HepG2 (cell line): ENCODE data around the gene RAD9A. TPM values are rescaled to one million over a fixed set of nuclear protein-coding genes. Genes with fewer than 3 reads are reported as not detected.

Experiments
- ARNTL ChIP-seq: sonication (generic); formaldehyde crosslinking; IDR thresholded peaks from 2 replicates; pipeline ENCODE4 v1.4.0; 2020; ENCODE audit warnings: mild to moderate bottlenecking, missing genetic modification reagents
- EP300 ChIP-seq, 3 experiments: sonication (generic) in 1 of 3; formaldehyde crosslinking in 1 of 3; IDR thresholded peaks; 2 replicates each; pipeline versions ENCODE4 v1.5.1 to v1.6.1; 2011 to 2020; ENCODE audit warnings: low read depth in 2 of 3, low read length in 2 of 3, borderline replicate concordance in 1 of 3, improper control_type of control experiment in 1 of 3, mild to moderate bottlenecking in 1 of 3, missing genetic modification reagents in 1 of 3, moderate library complexity in 1 of 3
- KDM4B ChIP-seq: sonication (generic); formaldehyde crosslinking; IDR thresholded peaks from 2 replicates; pipeline ENCODE4 v1.4.0; 2020; ENCODE audit warnings: missing genetic modification reagents
- LBX2 ChIP-seq: sonication (generic); formaldehyde crosslinking; IDR thresholded peaks from 2 replicates; pipeline ENCODE4 v1.5.0; 2020; ENCODE audit warnings: missing genetic modification reagents, mild to moderate bottlenecking, borderline replicate concordance
- MLLT10 ChIP-seq: sonication (generic); formaldehyde crosslinking; IDR thresholded peaks from 2 replicates; pipeline ENCODE4 v1.4.0; 2020; ENCODE audit warnings: missing genetic modification reagents
- MXD4 ChIP-seq: IDR thresholded peaks from 2 replicates; pipeline ENCODE4 v1.6.1; 2016; ENCODE audit warnings: mild to moderate bottlenecking, missing biosample characterization, missing genetic modification reagents
- MYC ChIP-seq: sonication (generic); formaldehyde crosslinking; IDR thresholded peaks from 2 replicates; pipeline ENCODE4 v1.9.0; 2021; ENCODE audit warnings: missing genetic modification reagents, borderline replicate concordance
- PHF20 ChIP-seq: sonication (generic); formaldehyde crosslinking; IDR thresholded peaks from 2 replicates; pipeline ENCODE4 v1.5.0; 2020; ENCODE audit warnings: mild to moderate bottlenecking, missing genetic modification reagents
- RNF219 ChIP-seq: sonication (generic); formaldehyde crosslinking; IDR thresholded peaks from 2 replicates; pipeline ENCODE4 v1.5.0; 2020; ENCODE audit warnings: mild to moderate bottlenecking, missing genetic modification reagents
- SMAD1 ChIP-seq: sonication (generic); formaldehyde crosslinking; IDR thresholded peaks from 2 replicates; pipeline ENCODE4 v1.4.0; 2020; ENCODE audit warnings: missing genetic modification reagents, low read depth, mild to moderate bottlenecking, borderline replicate concordance
- TGIF2 ChIP-seq: IDR thresholded peaks from 2 replicates; pipeline ENCODE4 v1.6.1; 2016; ENCODE audit warnings: control low read depth, missing compliant biosample characterization
- TOPORS ChIP-seq: sonication (generic); formaldehyde crosslinking; IDR thresholded peaks from 2 replicates; pipeline ENCODE4 v1.8.0; 2023; ENCODE audit warnings: mild to moderate bottlenecking, missing genetic modification reagents
- XRCC5 ChIP-seq: fragments of 200-400 bp; formaldehyde crosslinking; optimal IDR thresholded peaks from 2 replicates; pipeline ENCODE3; 2017; ENCODE audit warnings: mild to moderate bottlenecking, low read length
- ZBED4 ChIP-seq: sonication (generic); formaldehyde crosslinking; IDR thresholded peaks from 2 replicates; pipeline ENCODE4 v1.4.0; 2020; ENCODE audit warnings: missing genetic modification reagents, borderline replicate concordance
- ZFAT ChIP-seq: sonication (generic); formaldehyde crosslinking; conservative IDR thresholded peaks from 2 replicates; pipeline ENCODE4 v1.8.1; 2023; ENCODE audit warnings: missing genetic modification reagents, inconsistent platforms
- ZIK1 ChIP-seq: sonication (generic); formaldehyde crosslinking; IDR thresholded peaks from 2 replicates; pipeline ENCODE4 v1.5.0; 2020; ENCODE audit warnings: mild to moderate bottlenecking, low read depth, missing genetic modification reagents, borderline replicate concordance
- ZNF225 ChIP-seq: sonication (generic); formaldehyde crosslinking; IDR thresholded peaks from 2 replicates; pipeline ENCODE4 v1.4.0; 2020; ENCODE audit warnings: mild to moderate bottlenecking, missing genetic modification reagents
- ZNF362 ChIP-seq: sonication (generic); formaldehyde crosslinking; IDR thresholded peaks from 2 replicates; pipeline ENCODE4 v1.4.0; 2020; ENCODE audit warnings: missing genetic modification reagents, mild to moderate bottlenecking, borderline replicate concordance
- ZNF468 ChIP-seq: sonication (generic); formaldehyde crosslinking; IDR thresholded peaks from 2 replicates; pipeline ENCODE4 v1.8.0; 2022; ENCODE audit warnings: mild to moderate bottlenecking, moderate library complexity, missing genetic modification reagents
- ZNF788 ChIP-seq: sonication (generic); formaldehyde crosslinking; IDR thresholded peaks from 2 replicates; pipeline ENCODE4 v1.5.0; 2020; ENCODE audit warnings: mild to moderate bottlenecking, missing genetic modification reagents, borderline replicate concordance
- ZNF891 ChIP-seq: sonication (generic); formaldehyde crosslinking; IDR thresholded peaks from 2 replicates; pipeline ENCODE4 v1.5.0; 2020; ENCODE audit warnings: mild to moderate bottlenecking, missing genetic modification reagents
- polyA plus RNA-seq, 8 experiments: library from polyadenylated mRNA; depleted of rRNA in 3 of 8; stranded (reverse) in 7 of 8; unstranded in 1 of 8; fragments of >200 nt; fragmentation: Illumina TruSeq in 4 of 8; extraction: Trizol in 4 of 8; gene quantifications; 2 replicates each; pipeline versions ENCODE4 v1.2.1 to v1.2.3, GENCODE V29; 2011 to 2016; ENCODE audit warnings: low read depth in 4 of 8, missing spikeins in 1 of 8, mixed read lengths in 1 of 8; ENCODE audit not compliant: insufficient read depth in 1 of 8
- total RNA-seq, 5 experiments: library from RNA; depleted of rRNA; stranded (reverse); fragments of >200 nt; fragmentation: Illumina TruSeq; extraction: Trizol; gene quantifications; 2 replicates each; pipeline ENCODE4 v1.2.3, GENCODE V29; 2016; ENCODE audit warnings: low read depth in 1 of 5

RAD9A gene
- total and polyA plus RNA-seq, 2 of the 13 experiments (the other 11 are each of a cell fraction or from before 2014, with no cell fraction given): 10.1 to 15.7 TPM

- peak; percentile 80; the same call in 1 of the 2 replicates for TF ChIP-seq ZNF891 (CRISPR knock-in tag)
- no peak for TF ChIP-seq PHF20
- TF ChIP-seq RNF219 (CRISPR knock-in tag): no peak
- TF ChIP-seq MXD4 (CRISPR knock-in tag): no peak
- TF ChIP-seq ZIK1: no peak
- peak; percentile 51; the same call in 1 of the 2 replicates for TF ChIP-seq ZBED4 (CRISPR knock-in tag)
- no peak for TF ChIP-seq ZFAT (CRISPR knock-in tag)
- TF ChIP-seq ZNF788 (CRISPR knock-in tag): no peak; the same call in 1 of the 2 replicates
- peak in 1 of 2 experiments; percentile 5; a peak in 1 of 4 replicates for TF ChIP-seq EP300 (IDR thresholded peaks at IDR 0.05; ENCODE audit: low read depth in 2 of 2, low read length in 2 of 2)
- TF ChIP-seq EP300 (CRISPR knock-in tag; IDR thresholded peaks at IDR 0.05; ENCODE audit: borderline replicate concordance): no peak
- TF ChIP-seq XRCC5: peak; percentile 32
- TF ChIP-seq TOPORS: no peak
- no peak for TF ChIP-seq ZNF362
- peak; percentile 40; the same call in 1 of the 2 replicates for TF ChIP-seq MYC
- TF ChIP-seq TGIF2 (CRISPR knock-in tag): no peak
- no peak for TF ChIP-seq ZNF468 (CRISPR knock-in tag)
- no peak for TF ChIP-seq LBX2 (CRISPR knock-in tag)
- TF ChIP-seq KDM4B: 0 out of 2 replicates have a peak, but pooled peaks have one; percentile 11
- no peak for TF ChIP-seq SMAD1 (CRISPR knock-in tag)
- no peak for TF ChIP-seq ARNTL (CRISPR knock-in tag)
- no peak for TF ChIP-seq MLLT10 (CRISPR knock-in tag)
- no peak for TF ChIP-seq ZNF225 (CRISPR knock-in tag)
These were observed 17.9 kb upstream of the RAD9A start (continued) for GRCh38 chr11:67373648-67374570.
